Mucosa of descending colon (tissue), 3 donors: ENCODE data around the gene ARID1B. TPM values are rescaled to one million over a fixed set of nuclear protein-coding genes. Genes with fewer than 3 reads are reported as not detected.

ENCODE experiments used
- ATAC-seq: fragments of 200-7000 bp; cut with Tn5 transposase; one replicate; pipeline ENCODE4 v1.9.1; 2020; ENCODE audit warnings: mild to moderate bottlenecking, moderate library complexity
- DNase-seq, 3 donors: peaks; one replicate each; pipeline ENCODE4 v3.0.0-alpha.2; 2020
- H3K36me3 ChIP-seq: fragments of 200-600 bp; one replicate; pipeline ENCODE4 v1.8.0; 2021; ENCODE audit warnings: low read depth, mild to moderate bottlenecking
- H3K4me1 ChIP-seq: fragments of 200-600 bp; one replicate; pipeline ENCODE4 v1.8.0; 2021; ENCODE audit warnings: low read depth, mild to moderate bottlenecking
- H3K4me3 ChIP-seq: fragments of 200-600 bp; one replicate; pipeline ENCODE4 v1.8.0; 2021; ENCODE audit warnings: mild to moderate bottlenecking
- H3K9me3 ChIP-seq: fragments of 200-600 bp; one replicate; pipeline ENCODE4 v1.8.0; 2021; ENCODE audit warnings: mild to moderate bottlenecking
- intact Hi-C, 2 donors: fragments of 100-400 bp; cut with DNase I in 1 of 2; cut with micrococcal nuclease in 1 of 2; formaldehyde crosslinking; loops; one replicate each; pipeline versions ENCODE4 v1.11.0 to v1.11.1; 2022; cut with DNase I, micrococcal nuclease
- total RNA-seq, 3 donors: library from RNA; stranded (reverse); fragmentation: NEBNext Ultra II Directional in 2 of 3; extraction: Animal tissue kit (Norgen Biotek cat#: 25700) in 2 of 3; gene quantifications; one replicate each; pipeline versions ENCODE4 v1.2.1 to v1.2.4, GENCODE V29; 2021 to 2023
- TF ChIP-seq, protein P1 (sequence below): fragments of 200-600 bp; IDR thresholded peaks from one replicate; pipeline ENCODE4 v1.8.0; 2022; ENCODE audit warnings: antibody characterized with exemption, mild to moderate bottlenecking
- donor health status: DM: no; HTN: no; CAD: no; lungs with moderate emphysema.
- donor health status: DM: no; HTN: no; CAD: no.
- donor health status: DM: no; HTN: yes; CAD: no.

Gene ARID1B
- total RNA-seq, 3 donors from 2014 or later = 71.8 to 102 (median 101) TPM

DNA sequence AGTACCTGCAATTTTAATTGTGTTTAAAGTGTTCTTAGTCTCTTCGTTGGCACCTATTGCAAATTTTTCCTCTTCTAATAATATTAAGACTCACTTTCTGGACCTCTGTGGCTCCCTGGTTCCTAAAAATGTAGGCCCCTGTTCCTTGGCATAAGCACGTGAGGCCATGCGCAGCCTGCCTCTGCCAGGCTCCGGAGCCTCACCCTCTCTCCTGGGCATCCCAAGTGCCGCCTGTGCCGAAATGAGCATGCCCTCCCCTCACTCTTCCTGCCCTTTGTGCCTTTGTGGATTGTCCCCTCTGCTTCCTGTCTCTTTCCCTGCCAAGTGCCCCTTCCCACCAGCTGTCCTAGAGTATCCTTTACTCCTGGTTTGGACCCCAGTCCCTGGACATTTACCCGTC, 300.1 kb downstream of the ARID1B start:
- intact Hi-C loops = no loop called here
- H3K36me3 ChIP-seq = no peaks in the 10 kb centered on the region
- TF ChIP-seq, protein P1, sequence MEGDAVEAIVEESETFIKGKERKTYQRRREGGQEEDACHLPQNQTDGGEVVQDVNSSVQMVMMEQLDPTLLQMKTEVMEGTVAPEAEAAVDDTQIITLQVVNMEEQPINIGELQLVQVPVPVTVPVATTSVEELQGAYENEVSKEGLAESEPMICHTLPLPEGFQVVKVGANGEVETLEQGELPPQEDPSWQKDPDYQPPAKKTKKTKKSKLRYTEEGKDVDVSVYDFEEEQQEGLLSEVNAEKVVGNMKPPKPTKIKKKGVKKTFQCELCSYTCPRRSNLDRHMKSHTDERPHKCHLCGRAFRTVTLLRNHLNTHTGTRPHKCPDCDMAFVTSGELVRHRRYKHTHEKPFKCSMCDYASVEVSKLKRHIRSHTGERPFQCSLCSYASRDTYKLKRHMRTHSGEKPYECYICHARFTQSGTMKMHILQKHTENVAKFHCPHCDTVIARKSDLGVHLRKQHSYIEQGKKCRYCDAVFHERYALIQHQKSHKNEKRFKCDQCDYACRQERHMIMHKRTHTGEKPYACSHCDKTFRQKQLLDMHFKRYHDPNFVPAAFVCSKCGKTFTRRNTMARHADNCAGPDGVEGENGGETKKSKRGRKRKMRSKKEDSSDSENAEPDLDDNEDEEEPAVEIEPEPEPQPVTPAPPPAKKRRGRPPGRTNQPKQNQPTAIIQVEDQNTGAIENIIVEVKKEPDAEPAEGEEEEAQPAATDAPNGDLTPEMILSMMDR = no peak
- H3K4me3 ChIP-seq = no peak overlapping the region
- DNase-seq (no peak), ATAC-seq (no peak)
- no peaks in the 10 kb centered on the region for H3K9me3 ChIP-seq
- H3K4me1 ChIP-seq = peaks cover 4% of the 10 kb centered on the region

DNA sequence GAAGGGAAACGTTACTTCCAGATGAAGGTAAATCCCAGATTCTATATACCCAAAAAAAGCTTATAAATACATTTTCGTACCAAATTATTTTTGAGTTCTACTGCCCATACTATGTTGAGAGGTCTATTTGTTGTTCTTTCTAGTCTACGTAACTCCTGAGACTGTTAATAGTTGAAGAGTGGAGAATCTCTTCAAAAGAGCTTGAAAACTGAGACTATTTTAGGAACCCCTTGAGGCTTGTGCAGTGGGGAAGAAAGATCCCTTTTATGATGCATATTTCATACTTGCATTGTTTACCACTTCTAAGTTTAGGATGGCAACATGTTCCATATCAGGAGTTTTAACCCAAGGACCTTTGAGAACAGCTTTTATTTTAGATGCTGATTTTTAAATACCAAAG, 301.1 kb downstream of the ARID1B start:
- H3K4me3 ChIP-seq = no peak overlapping the region
- H3K36me3 ChIP-seq = no peaks in the 10 kb centered on the region
- no peak for DNase-seq
- TF ChIP-seq, protein P1 = no peak
- intact Hi-C loops = no loop called here
- H3K9me3 ChIP-seq = no peaks in the 10 kb centered on the region
- ATAC-seq = no peak
- H3K4me1 ChIP-seq = peaks cover 4% of the 10 kb centered on the region

DNA sequence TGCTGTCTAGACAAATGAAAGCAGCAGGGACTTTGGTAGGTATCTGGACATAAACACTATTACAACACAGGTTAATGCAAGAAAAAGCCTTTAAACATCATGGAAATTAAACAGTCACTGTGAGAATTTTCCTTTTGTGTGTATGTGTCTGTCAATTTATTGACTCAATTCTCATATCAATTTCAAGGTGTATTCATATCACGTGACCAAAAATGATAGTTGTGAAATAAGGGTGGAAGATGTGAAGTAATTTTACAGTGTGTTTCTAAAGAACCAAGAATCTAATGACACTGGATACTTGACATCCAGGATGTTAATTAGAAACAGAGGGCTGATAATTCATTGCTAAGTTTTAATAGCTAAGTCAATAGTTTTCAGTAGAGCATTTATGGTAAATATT, 302.1 kb downstream of the ARID1B start:
- H3K36me3 ChIP-seq = no peaks in the 10 kb centered on the region
- ATAC-seq (no peak), DNase-seq (no peak)
- no peak overlapping the region for H3K4me3 ChIP-seq
- intact Hi-C loops = no loop called here
- H3K4me1 ChIP-seq = peaks cover 4% of the 10 kb centered on the region
- TF ChIP-seq, protein P1 = no peak
- H3K9me3 ChIP-seq = no peaks in the 10 kb centered on the region

DNA sequence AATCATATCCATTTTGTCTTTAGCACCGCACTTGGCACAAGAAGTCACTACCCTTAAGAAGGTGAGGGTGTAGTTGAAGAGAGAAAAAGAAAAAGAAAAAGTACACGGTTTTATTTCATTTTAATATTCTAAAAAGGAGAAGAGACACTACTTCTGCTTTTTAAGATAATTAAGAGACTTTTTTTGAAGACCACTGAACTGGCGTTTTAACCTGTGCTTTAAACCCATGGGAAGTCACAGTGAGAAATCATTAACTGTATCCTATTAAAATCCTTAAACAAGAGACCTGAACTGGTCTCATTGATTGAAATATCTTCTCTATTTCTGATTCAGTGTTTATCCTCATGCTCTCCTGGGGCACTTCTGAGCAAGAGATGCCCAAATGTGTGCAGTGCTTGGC, 302.6 kb downstream of the ARID1B start:
- Histone ChIP-seq H3K4me1 (peaks cover 4% of the 10 kb centered on the region), H3K9me3 (no peaks in the 10 kb centered on the region), H3K4me3 (no peak overlapping the region), H3K36me3 (no peaks in the 10 kb centered on the region)
- TF ChIP-seq, protein P1 = no peak
- ATAC-seq (no peak), DNase-seq (no peak)
- intact Hi-C loops = no loop called here

DNA sequence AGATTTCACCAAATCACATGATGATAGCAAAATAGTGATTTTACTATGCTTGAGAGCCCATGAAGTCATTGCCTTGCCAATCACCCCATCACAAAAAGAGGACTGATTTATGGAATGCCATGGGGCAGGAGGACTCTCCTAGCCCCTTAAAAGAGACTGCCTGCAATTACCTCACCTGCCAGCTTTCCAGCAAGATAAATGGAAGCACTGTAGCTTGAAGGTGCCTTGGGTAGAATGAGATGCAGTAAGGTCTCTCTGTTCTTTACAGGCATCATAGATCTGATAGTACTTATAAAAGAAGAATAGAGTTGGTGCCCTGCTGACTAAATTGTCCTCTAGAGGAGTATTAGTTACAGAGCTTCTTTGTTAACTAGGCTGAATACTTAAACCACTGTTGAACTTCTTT, 303.8 kb downstream of the ARID1B start:
- Histone ChIP-seq H3K4me3 (no peak overlapping the region), H3K36me3 (no peaks in the 10 kb centered on the region), H3K9me3 (no peaks in the 10 kb centered on the region), H3K4me1 (peaks cover 4% of the 10 kb centered on the region)
- intact Hi-C loops = no loop called here
- TF ChIP-seq, protein P1 = no peak
- DNase-seq = no peak
- no peak for ATAC-seq

DNA sequence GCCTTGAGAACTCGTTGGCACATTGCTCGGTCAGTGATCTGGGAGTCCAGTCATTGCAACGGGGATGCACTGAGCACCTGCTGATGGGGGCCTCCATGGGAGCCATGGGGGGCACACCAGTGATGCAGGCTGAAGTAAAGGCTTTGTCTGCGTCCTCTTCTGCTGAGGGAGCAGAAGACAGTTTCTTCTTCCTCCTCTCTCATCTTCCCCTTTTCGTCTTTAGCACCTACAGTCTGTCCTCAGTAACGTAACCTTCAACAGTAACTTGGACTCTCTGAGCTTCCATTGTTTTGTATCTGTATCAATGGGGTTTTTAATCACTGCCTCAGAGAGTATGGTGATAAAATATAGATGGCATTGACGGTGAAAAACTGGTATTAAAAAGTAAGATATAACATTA, 306.2 kb downstream of the ARID1B start:
- ATAC-seq = no peak
- no peaks in the 10 kb centered on the region for H3K9me3 ChIP-seq
- intact Hi-C loops = no loop called here

More for the DNA sequence above, 306.2 kb downstream of the ARID1B start:
- Histone ChIP-seq H3K36me3 (no peaks in the 10 kb centered on the region), H3K4me3 (no peak overlapping the region), H3K4me1 (peaks cover 4% of the 10 kb centered on the region)
- TF ChIP-seq, protein P1 = no peak
- no peak for DNase-seq
